K562 (cell line): ENCODE results near the gene UMODL1. TPM values are rescaled to one million over a fixed set of nuclear protein-coding genes. Genes with fewer than 3 reads are reported as not detected.

Experiments used
- ATAC-seq: fragments of 200-7000 bp; cut with Tn5 transposase; 3 replicates; pipeline ENCODE4 v1.9.1; 2020; ENCODE audit warnings: moderate library complexity
- BruUV-seq: library from RNA; stranded (reverse); fragments of 400-500 nt; replicated peaks from 2 replicates; lab custom pipeline; 2021; lab: Mats Ljungman, UMichigan
- CTCF ChIA-PET: fragments of 300-600 bp; formaldehyde crosslinking; extraction: SDS; loops from one replicate; lab custom pipeline; 2021; ENCODE audit warnings: low intra/inter-chr PET ratio; lab: Yijun Ruan, JAX
- POLR2A ChIA-PET: fragments of 300-600, 350-650 bp; sonication (Branson Sonifier 250); formaldehyde crosslinking; extraction: SDS; loops from one replicate; lab custom pipeline; 2021; ENCODE audit warnings: antibody characterized with exemption, inconsistent platforms; lab: Yijun Ruan, JAX
- DNase-seq, 4 experiments: peaks; one replicate each; pipeline versions ENCODE4 v3.0.0 to v3.0.0-alpha.2; 2011 to 2018; ENCODE audit warnings: low spot score in 3 of 4, mixed read lengths in 3 of 4; ENCODE audit errors: extremely low read depth in 1 of 4
- FAIRE-seq: peaks from 2 replicates; lab custom pipeline; 2011; peaks lifted over from hg19 to GRCh38; lab: Jason Lieb, UNC
- H2AFZ ChIP-seq: 2 replicates; pipeline ENCODE4 v1.6.0; 2011; ENCODE audit warnings: low read depth, low read length, control low read depth, inconsistent platforms
- H3K27ac ChIP-seq: fragments of 200-600 bp; 3 replicates; pipeline ENCODE4 v1.8.0; 2011; ENCODE audit warnings: low read depth, mild to moderate bottlenecking, control low read depth, inconsistent platforms, low read length, moderate library complexity, mixed read lengths; ENCODE audit errors: extremely low read depth
- H3K27me3 ChIP-seq, 2 experiments: fragments of 300-600 bp in 1 of 2; 2 replicates in 1 of 2; 3 replicates in 1 of 2; pipeline versions ENCODE4 v1.6.0 to v1.8.0; 2011; ENCODE audit warnings: inconsistent platforms in 2 of 2, low read length in 2 of 2, mild to moderate bottlenecking in 1 of 2, mixed read lengths in 1 of 2, moderate library complexity in 1 of 2; ENCODE audit not compliant: control insufficient read depth in 2 of 2, insufficient read depth in 2 of 2
- H3K36me3 ChIP-seq: fragments of 300-600 bp; 3 replicates; pipeline ENCODE4 v1.8.0; 2011; ENCODE audit warnings: mild to moderate bottlenecking, low read length, inconsistent platforms; ENCODE audit not compliant: control insufficient read depth, insufficient read depth
- H3K4me1 ChIP-seq, 2 experiments: fragments of 200-600 bp in 1 of 2; replicated peaks in 1 of 2; 2 replicates in 1 of 2; 3 replicates in 1 of 2; pipeline versions ENCODE4 v1.5.1 to v1.8.0; 2011; ENCODE audit warnings: inconsistent platforms in 2 of 2, low read length in 2 of 2, mild to moderate bottlenecking in 1 of 2, mixed read lengths in 1 of 2, moderate library complexity in 1 of 2; ENCODE audit not compliant: control insufficient read depth in 2 of 2, insufficient read depth in 2 of 2
- H3K4me2 ChIP-seq: 2 replicates; pipeline ENCODE4 v1.6.1; 2011; ENCODE audit warnings: low read length, control low read depth, inconsistent platforms, mixed read lengths; ENCODE audit not compliant: insufficient read depth
- H3K4me3 ChIP-seq: fragments of 200-600 bp; sonication (generic), shearing (Covaris generic); 2 replicates; pipeline ENCODE4 v1.5.1; 2016; ENCODE audit warnings: control low read depth, inconsistent platforms
- H3K79me2 ChIP-seq: fragments of 200-600 bp; 3 replicates; pipeline ENCODE4 v1.8.0; 2011; ENCODE audit warnings: low read length, inconsistent platforms; ENCODE audit not compliant: control insufficient read depth, insufficient read depth
- H3K9ac ChIP-seq, 2 experiments: 2 replicates each; pipeline versions ENCODE4 v1.6.0 to v1.6.1; 2011; ENCODE audit warnings: low read depth in 2 of 2, low read length in 2 of 2, control low read depth in 1 of 2, inconsistent platforms in 1 of 2, mild to moderate bottlenecking in 1 of 2, mixed read lengths in 1 of 2; ENCODE audit not compliant: insufficient read depth in 1 of 2
- H3K9me1 ChIP-seq: one replicate; pipeline ENCODE4 v1.6.0; 2011; ENCODE audit warnings: inconsistent platforms, mild to moderate bottlenecking, low read length, moderate library complexity; ENCODE audit not compliant: control insufficient read depth, insufficient read depth
- H3K9me3 ChIP-seq: replicated peaks from 2 replicates; pipeline ENCODE4 v1.5.1; 2011; ENCODE audit warnings: low read depth, low read length, inconsistent platforms; ENCODE audit not compliant: control insufficient read depth, insufficient read depth
- H4K20me1 ChIP-seq: replicated peaks from 2 replicates; pipeline ENCODE4 v1.6.1; 2011; ENCODE audit warnings: low read length, inconsistent platforms, mixed read lengths; ENCODE audit not compliant: control insufficient read depth, insufficient read depth
- ATF6 ChIP-seq: sonication (generic); formaldehyde crosslinking; IDR thresholded peaks from 2 replicates; pipeline ENCODE4 v1.4.0; 2020; ENCODE audit warnings: mild to moderate bottlenecking, missing genetic modification reagents
- CBFA2T3 ChIP-seq: fragments of 450-650 bp; IDR thresholded peaks from 2 replicates; pipeline ENCODE4 v1.6.1; 2017
- ERF ChIP-seq: fragments of 450-650 bp; formaldehyde crosslinking; IDR thresholded peaks from 2 replicates; pipeline ENCODE4 v1.4.0; 2020; ENCODE audit warnings: mild to moderate bottlenecking, mixed read lengths
- GABPA ChIP-seq: fragments of 200-800 bp; sonication (Bioruptor generic); conservative IDR thresholded peaks from 2 replicates; pipeline ENCODE4 v1.6.1; 2016; ENCODE audit warnings: low read depth, missing genetic modification characterization, missing compliant biosample characterization
- KLF16 ChIP-seq: IDR thresholded peaks from 2 replicates; pipeline ENCODE4 v1.6.1; 2016; ENCODE audit warnings: antibody characterized with exemption
- MCM7 ChIP-seq, 2 experiments: fragments of 450-650 bp; IDR thresholded peaks; 2 replicates each; pipeline ENCODE4 v1.6.1; 2016 to 2018
- MED1 ChIP-seq: sonication (generic); formaldehyde crosslinking; IDR thresholded peaks from 2 replicates; pipeline ENCODE4 v1.8.1; 2023; ENCODE audit warnings: missing genetic modification reagents, borderline replicate concordance
- NR2C2 ChIP-seq, 2 experiments: fragments of 200-800 bp in 1 of 2; sonication (Bioruptor generic) in 1 of 2; sonication (generic) in 1 of 2; formaldehyde crosslinking in 1 of 2; IDR thresholded peaks; 2 replicates each; pipeline versions ENCODE4 v1.6.1 to v1.8.0; 2016 to 2022; ENCODE audit warnings: mild to moderate bottlenecking in 1 of 2, missing compliant biosample characterization in 1 of 2, missing genetic modification characterization in 1 of 2, missing genetic modification reagents in 1 of 2
- SNIP1 ChIP-seq: fragments of 450-650 bp; IDR thresholded peaks from 2 replicates; pipeline ENCODE4 v1.7.1; 2017; ENCODE audit warnings: low read depth, mild to moderate bottlenecking
- SREBF2 ChIP-seq: sonication (generic); formaldehyde crosslinking; IDR thresholded peaks from 2 replicates; pipeline ENCODE4 v1.4.0; 2020; ENCODE audit warnings: mild to moderate bottlenecking, missing genetic modification reagents
- TFAP4 ChIP-seq: sonication (generic); formaldehyde crosslinking; IDR thresholded peaks from 2 replicates; pipeline ENCODE4 v1.8.0; 2022; ENCODE audit warnings: missing genetic modification reagents, mild to moderate bottlenecking, moderate library complexity, borderline replicate concordance
- THRB ChIP-seq: fragments of 450-650 bp; formaldehyde crosslinking; conservative IDR thresholded peaks from 2 replicates; pipeline ENCODE4 v1.4.0; 2022; ENCODE audit warnings: mild to moderate bottlenecking, missing genetic modification characterization
- ZBTB11 ChIP-seq, 3 experiments: fragments of 200-800 bp in 1 of 3; fragments of 250-450 bp in 1 of 3; fragments of 450-650 bp in 1 of 3; sonication (Bioruptor Pico) in 1 of 3; sonication (Bioruptor generic) in 1 of 3; formaldehyde crosslinking in 1 of 3; IDR thresholded peaks; 2 replicates each; pipeline versions ENCODE4 v1.6.1 to v1.8.0; 2016 to 2022; ENCODE audit warnings: mild to moderate bottlenecking in 2 of 3, missing genetic modification characterization in 2 of 3, missing compliant biosample characterization in 1 of 3, moderate library complexity in 1 of 3
- ZKSCAN3 ChIP-seq: fragments of 250-450 bp; sonication (Bioruptor Pico); IDR thresholded peaks from 2 replicates; pipeline ENCODE4 v1.4.0; 2020
- ZNF124 ChIP-seq: sonication (generic); formaldehyde crosslinking; IDR thresholded peaks from 2 replicates; pipeline ENCODE4 v1.8.1; 2022; ENCODE audit warnings: missing genetic modification reagents
- whole genome bisulfite sequencing: fragments of 100-300 bp; shearing (Covaris generic); methylation state at CpG from one replicate; pipeline ENCODE4 v1.1.6; 2016; ENCODE audit warnings: low coverage, mixed read lengths; ENCODE audit not compliant: insufficient coverage; ENCODE audit errors: missing lambda C conversion rate; 5-methylcytosine and 5-hydroxymethylcytosine counted together
- in situ Hi-C: fragments of 300-500 bp; cut with MboI; formaldehyde crosslinking; loops from 4 replicates; pipeline ENCODE4 v1.15.0; 2018; ENCODE audit warnings: inconsistent platforms, mixed read lengths
- intact Hi-C: fragments of 100-400 bp; cut with micrococcal nuclease; formaldehyde crosslinking; loops from 2 replicates; pipeline ENCODE4 v1.14.2; 2022
- polyA plus RNA-seq, 8 experiments: library from polyadenylated mRNA; depleted of rRNA in 4 of 8; stranded (reverse) in 5 of 8; unstranded in 3 of 8; fragments of >200 nt; fragmentation: Nextera tagmentation in 2 of 8; fragmentation: Illumina TruSeq in 1 of 8; extraction: Ambion mirVana in 2 of 8; extraction: Trizol in 1 of 8; gene quantifications; 2 replicates each; pipeline versions ENCODE4 v1.2.1 to v1.2.3, GENCODE V29; 2011 to 2014; ENCODE audit warnings: inconsistent platforms in 1 of 8, missing spikeins in 1 of 8
- total RNA-seq, 7 experiments: library from RNA; depleted of rRNA in 6 of 7; stranded (reverse); fragments of >200 nt in 6 of 7; fragmentation: Illumina TruSeq in 2 of 7; extraction: Trizol in 2 of 7; gene quantifications; 2 replicates each; pipeline versions ENCODE4 v1.2.1 to v1.2.3, GENCODE V29; 2011 to 2021; ENCODE audit warnings: low replicate concordance in 1 of 7

The UMODL1 gene
- total and polyA plus RNA-seq, 9 of the 15 experiments (the other 6 are each of a cell fraction or from before 2014, with no cell fraction given), result not detected

GRCh38 chr21:42187976-42188653, 117.0 kb downstream of the UMODL1 start:
- Histone ChIP-seq H3K9me3 (no peaks in the 10 kb centered on the region), H3K27me3 (peaks cover 22 to 35% of the 10 kb centered on the region in 2 experiments; a peak in 4 of 5 replicates), H3K4me2 (no peak overlapping the region), H3K4me3 (no peak overlapping the region), H3K27ac (no peak overlapping the region), H3K4me1 (no peaks in the 10 kb centered on the region), H3K9me1 (no peaks in the 10 kb centered on the region), H3K79me2 (no peaks in the 10 kb centered on the region), H4K20me1 (no peaks in the 10 kb centered on the region), H3K36me3 (no peaks in the 10 kb centered on the region), H2AFZ (no peak overlapping the region), H3K9ac (no peak overlapping the region)
- FAIRE-seq (no peak), DNase-seq (no peak), ATAC-seq (no peak)
- BruUV-seq, result no TSS peak
- WGBS, result under 1% methylated on average over 8 of the region's 8 CpGs
- CTCF ChIA-PET, result no interaction called here
- TF ChIP-seq ATF6 (CRISPR knock-in tag) (no peak), ZKSCAN3 (CRISPR knock-in tag) (no peak), GABPA (tag) (peak; percentile 64), ERF (no peak), MCM7 (IDR thresholded peaks at IDR 0.05) (no peak), SREBF2 (CRISPR knock-in tag) (no peak), SNIP1 (no peak), THRB (no peak), CBFA2T3 (no peak), KLF16 (no peak), ZNF124 (no peak), MED1 (no peak), NR2C2 (CRISPR knock-in tag; IDR thresholded peaks at IDR 0.05) (no peak), NR2C2 (tag; IDR thresholded peaks at IDR 0.05) (peak; percentile 65; the same call in 1 of the 2 replicates), TFAP4 (CRISPR knock-in tag) (no peak), ZBTB11 (CRISPR knock-in tag; IDR thresholded peaks at IDR 0.05) (no peak)
- intact Hi-C loops (no loop called here), in situ Hi-C loops (no loop called here)
- POLR2A ChIA-PET, result no interaction called here
